Measurements from ENCODE around the gene MUC5B. TPM values are rescaled to one million over a fixed set of nuclear protein-coding genes. Genes with fewer than 3 reads are reported as not detected.

Gene MUC5B
- total and polyA plus RNA-seq, 2 of the 13 experiments (the other 11 are each of a cell fraction or from before 2014, with no cell fraction given): 0.01 TPM; not detected in 1

DNA sequence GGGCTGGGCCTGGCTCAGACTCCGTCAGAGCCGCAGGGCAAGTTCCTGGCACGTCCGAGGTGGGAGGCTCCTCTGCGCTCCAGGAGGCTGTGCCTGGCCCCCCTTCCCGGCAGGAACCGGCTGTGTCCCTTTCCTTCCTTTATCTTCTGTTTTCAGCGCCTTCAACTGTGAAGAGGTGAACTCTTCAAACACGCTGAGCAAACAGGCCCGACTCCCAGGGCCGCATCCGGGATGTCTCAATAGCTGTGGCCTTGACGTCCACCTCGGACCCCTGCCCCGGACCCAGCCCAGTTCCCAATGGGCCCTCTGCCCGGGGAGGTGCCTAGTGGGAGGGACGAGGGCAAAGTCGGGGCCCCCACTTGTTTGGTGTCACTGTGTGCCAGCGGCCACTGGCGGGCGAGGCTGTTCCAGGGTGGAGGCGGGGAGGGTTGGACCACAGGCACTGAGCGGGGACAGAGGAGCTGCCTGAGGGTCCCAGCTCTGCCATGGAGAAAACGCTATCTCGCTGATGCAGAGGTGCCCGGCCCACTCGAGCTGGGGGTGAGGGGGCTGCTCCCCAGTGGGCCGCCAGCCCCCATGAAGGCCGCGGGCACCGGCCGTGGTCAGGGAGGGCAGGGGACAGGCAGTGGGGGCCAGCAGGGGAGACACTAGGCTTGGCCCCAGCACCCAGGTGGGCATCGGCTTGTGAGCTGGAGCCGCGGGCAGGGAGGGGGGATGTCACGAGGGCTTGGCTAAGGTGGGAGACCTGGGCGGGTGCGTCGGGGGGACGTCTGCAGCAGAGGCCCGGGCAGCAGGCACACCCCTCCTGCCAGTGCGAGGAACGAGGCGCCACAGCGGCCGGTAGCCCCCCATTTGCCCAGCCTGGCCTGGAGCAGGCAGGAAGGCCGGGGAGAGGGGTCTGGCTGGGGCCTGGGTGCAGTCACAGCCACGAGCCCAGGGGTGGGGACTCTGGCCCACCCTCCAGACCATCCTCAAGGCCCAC, 2.7 kb upstream of the MUC5B start (continued):
- TF ChIP-seq, protein P1, sequence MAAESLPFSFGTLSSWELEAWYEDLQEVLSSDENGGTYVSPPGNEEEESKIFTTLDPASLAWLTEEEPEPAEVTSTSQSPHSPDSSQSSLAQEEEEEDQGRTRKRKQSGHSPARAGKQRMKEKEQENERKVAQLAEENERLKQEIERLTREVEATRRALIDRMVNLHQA (CRISPR knock-in tag; IDR thresholded peaks at IDR 0.05): no peak
- TF ChIP-seq ZSCAN20 (CRISPR knock-in tag; IDR thresholded peaks at IDR 0.05; ENCODE audit: borderline replicate concordance) (0 out of 2 replicates have a peak, but pooled peaks have one; percentile 64), SPEN (CRISPR knock-in tag; IDR thresholded peaks at IDR 0.05; ENCODE audit: low read depth) (peak; percentile 41; the same call in 1 of the 2 replicates), XRCC5 (optimal IDR thresholded peaks at IDR 0.05; ENCODE audit: low read length) (no peak), ZKSCAN1 (IDR thresholded peaks at IDR 0.05; ENCODE audit: low read length) (no peak), ZNF382 (CRISPR knock-in tag; IDR thresholded peaks at IDR 0.05; ENCODE audit: borderline replicate concordance) (no peak), ZNF430 (CRISPR knock-in tag; IDR thresholded peaks at IDR 0.05) (no peak), SMYD3 (CRISPR knock-in tag; IDR thresholded peaks at IDR 0.05) (no peak), ZNF354B (CRISPR knock-in tag; IDR thresholded peaks at IDR 0.05) (0 out of 2 replicates have a peak, but pooled peaks have one; percentile 45), TAF1 (CRISPR knock-in tag; IDR thresholded peaks at IDR 0.05) (peak; percentile 27; the same call in 1 of the 2 replicates), KLF12 (CRISPR knock-in tag; IDR thresholded peaks at IDR 0.05; ENCODE audit: borderline replicate concordance) (peak; percentile 85; the same call in 1 of the 2 replicates), NFIC (IDR thresholded peaks at IDR 0.05; ENCODE audit: low read length) (no peak), RCOR2 (CRISPR knock-in tag; IDR thresholded peaks at IDR 0.05) (peak; percentile 79)
- TF ChIP-seq, protein P2, sequence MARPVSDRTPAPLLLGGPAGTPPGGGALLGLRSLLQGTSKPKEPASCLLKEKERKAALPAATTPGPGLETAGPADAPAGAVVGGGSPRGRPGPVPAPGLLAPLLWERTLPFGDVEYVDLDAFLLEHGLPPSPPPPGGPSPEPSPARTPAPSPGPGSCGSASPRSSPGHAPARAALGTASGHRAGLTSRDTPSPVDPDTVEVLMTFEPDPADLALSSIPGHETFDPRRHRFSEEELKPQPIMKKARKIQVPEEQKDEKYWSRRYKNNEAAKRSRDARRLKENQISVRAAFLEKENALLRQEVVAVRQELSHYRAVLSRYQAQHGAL (CRISPR knock-in tag; IDR thresholded peaks at IDR 0.05; ENCODE audit: not compliant biosample characterization): peak; percentile 40
- TF ChIP-seq, protein P3, sequence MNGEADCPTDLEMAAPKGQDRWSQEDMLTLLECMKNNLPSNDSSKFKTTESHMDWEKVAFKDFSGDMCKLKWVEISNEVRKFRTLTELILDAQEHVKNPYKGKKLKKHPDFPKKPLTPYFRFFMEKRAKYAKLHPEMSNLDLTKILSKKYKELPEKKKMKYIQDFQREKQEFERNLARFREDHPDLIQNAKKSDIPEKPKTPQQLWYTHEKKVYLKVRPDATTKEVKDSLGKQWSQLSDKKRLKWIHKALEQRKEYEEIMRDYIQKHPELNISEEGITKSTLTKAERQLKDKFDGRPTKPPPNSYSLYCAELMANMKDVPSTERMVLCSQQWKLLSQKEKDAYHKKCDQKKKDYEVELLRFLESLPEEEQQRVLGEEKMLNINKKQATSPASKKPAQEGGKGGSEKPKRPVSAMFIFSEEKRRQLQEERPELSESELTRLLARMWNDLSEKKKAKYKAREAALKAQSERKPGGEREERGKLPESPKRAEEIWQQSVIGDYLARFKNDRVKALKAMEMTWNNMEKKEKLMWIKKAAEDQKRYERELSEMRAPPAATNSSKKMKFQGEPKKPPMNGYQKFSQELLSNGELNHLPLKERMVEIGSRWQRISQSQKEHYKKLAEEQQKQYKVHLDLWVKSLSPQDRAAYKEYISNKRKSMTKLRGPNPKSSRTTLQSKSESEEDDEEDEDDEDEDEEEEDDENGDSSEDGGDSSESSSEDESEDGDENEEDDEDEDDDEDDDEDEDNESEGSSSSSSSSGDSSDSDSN (CRISPR knock-in tag; IDR thresholded peaks at IDR 0.05): peak; percentile 78
- TF ChIP-seq, protein P4, sequence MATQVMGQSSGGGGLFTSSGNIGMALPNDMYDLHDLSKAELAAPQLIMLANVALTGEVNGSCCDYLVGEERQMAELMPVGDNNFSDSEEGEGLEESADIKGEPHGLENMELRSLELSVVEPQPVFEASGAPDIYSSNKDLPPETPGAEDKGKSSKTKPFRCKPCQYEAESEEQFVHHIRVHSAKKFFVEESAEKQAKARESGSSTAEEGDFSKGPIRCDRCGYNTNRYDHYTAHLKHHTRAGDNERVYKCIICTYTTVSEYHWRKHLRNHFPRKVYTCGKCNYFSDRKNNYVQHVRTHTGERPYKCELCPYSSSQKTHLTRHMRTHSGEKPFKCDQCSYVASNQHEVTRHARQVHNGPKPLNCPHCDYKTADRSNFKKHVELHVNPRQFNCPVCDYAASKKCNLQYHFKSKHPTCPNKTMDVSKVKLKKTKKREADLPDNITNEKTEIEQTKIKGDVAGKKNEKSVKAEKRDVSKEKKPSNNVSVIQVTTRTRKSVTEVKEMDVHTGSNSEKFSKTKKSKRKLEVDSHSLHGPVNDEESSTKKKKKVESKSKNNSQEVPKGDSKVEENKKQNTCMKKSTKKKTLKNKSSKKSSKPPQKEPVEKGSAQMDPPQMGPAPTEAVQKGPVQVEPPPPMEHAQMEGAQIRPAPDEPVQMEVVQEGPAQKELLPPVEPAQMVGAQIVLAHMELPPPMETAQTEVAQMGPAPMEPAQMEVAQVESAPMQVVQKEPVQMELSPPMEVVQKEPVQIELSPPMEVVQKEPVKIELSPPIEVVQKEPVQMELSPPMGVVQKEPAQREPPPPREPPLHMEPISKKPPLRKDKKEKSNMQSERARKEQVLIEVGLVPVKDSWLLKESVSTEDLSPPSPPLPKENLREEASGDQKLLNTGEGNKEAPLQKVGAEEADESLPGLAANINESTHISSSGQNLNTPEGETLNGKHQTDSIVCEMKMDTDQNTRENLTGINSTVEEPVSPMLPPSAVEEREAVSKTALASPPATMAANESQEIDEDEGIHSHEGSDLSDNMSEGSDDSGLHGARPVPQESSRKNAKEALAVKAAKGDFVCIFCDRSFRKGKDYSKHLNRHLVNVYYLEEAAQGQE (IDR thresholded peaks at IDR 0.05; ENCODE audit: borderline replicate concordance in 1 of 2, low read depth in 1 of 2, low read length in 2 of 2): peak in 1 of 2 experiments; percentile 60; a peak in 1 of 4 replicates
- TF ChIP-seq, protein P5, sequence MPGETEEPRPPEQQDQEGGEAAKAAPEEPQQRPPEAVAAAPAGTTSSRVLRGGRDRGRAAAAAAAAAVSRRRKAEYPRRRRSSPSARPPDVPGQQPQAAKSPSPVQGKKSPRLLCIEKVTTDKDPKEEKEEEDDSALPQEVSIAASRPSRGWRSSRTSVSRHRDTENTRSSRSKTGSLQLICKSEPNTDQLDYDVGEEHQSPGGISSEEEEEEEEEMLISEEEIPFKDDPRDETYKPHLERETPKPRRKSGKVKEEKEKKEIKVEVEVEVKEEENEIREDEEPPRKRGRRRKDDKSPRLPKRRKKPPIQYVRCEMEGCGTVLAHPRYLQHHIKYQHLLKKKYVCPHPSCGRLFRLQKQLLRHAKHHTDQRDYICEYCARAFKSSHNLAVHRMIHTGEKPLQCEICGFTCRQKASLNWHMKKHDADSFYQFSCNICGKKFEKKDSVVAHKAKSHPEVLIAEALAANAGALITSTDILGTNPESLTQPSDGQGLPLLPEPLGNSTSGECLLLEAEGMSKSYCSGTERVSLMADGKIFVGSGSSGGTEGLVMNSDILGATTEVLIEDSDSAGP (CRISPR knock-in tag; IDR thresholded peaks at IDR 0.05; ENCODE audit: borderline replicate concordance): peak; percentile 78; the same call in 1 of the 2 replicates

Data from HepG2 (cell line).